ENCODE results near the gene ID3.

The ID3 gene

DNA sequence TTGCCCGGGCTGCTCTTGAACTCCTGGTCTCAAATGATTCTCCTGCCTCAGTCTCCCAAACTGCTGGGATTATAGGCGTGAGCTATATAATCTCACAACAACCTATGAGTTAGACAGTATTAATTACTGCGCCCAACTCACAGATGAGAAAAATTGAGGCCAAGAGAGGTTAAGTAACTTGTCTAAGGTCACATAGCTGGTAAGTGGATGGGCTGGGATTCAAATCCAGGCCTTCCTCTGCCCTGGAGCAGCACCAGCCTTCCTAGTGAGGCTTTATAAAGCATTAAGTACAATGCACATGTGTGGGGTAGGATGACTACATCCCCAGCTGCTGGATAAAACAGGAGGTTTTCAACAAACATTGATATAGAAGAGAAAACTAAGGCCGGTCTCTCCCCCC lies 43.4 kb downstream of the ID3 start:
- in situ Hi-C loops (cut with MboI; ENCODE audit: low pct_unique_long_range_greater_than_20kb, low sequenced_read_pairs, unreplicated experiment), result no loop called here
- no peak for DNase-seq (ENCODE audit: low spot score)
- TF ChIP-seq CTCF (IDR thresholded peaks at IDR 0.05; ENCODE audit: extremely low read depth, insufficient read depth, missing control alignments), result no peak

- in situ Hi-C loops (cut with MboI; ENCODE audit: low pct_unique_long_range_greater_than_20kb, low sequenced_read_pairs, unreplicated experiment), result no loop called here
- no peak for TF ChIP-seq CTCF (IDR thresholded peaks at IDR 0.05; ENCODE audit: extremely low read depth, insufficient read depth, missing control alignments)
Observed at GRCh38 chr1:23514111-23514679, 45.1 kb downstream of the ID3 start.

DNA sequence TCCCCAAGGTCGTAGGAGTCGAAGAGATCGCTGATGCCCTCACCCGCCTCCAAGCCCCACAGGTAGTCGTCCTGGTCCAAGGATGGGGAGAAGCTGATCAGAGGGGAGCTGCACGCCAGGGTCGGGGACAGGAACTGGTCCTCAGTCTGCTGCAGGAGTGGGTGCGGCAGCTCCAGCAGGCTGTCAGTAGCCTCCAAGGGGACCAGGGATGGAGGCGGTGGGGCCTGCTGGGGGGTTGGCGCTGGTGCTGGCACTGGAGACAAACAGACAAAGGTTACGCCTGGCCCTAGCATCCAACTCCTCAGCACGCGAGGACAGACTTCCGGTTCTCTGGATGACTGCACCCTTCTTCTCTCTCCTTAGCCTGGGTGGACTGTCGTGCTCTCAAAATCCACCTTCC lies 49.4 kb downstream of the ID3 start:
- in situ Hi-C loops (cut with MboI; ENCODE audit: low pct_unique_long_range_greater_than_20kb, low sequenced_read_pairs, unreplicated experiment), result no loop called here

More at GRCh38 chr1:23514111-23514679, 45.1 kb downstream of the ID3 start:
- no peak for DNase-seq (ENCODE audit: low spot score)

More for the DNA sequence above, 49.4 kb downstream of the ID3 start:
- no peak for TF ChIP-seq CTCF (IDR thresholded peaks at IDR 0.05; ENCODE audit: extremely low read depth, insufficient read depth, missing control alignments)
- no peak for DNase-seq (ENCODE audit: low spot score)

Data from GM13977 (cell line).